Neuronal stem cell (in vitro differentiated cells): Measurements from ENCODE around the gene ARHGAP25.

Experiments
- DNase-seq: peaks from one replicate; pipeline ENCODE4 v3.0.0-alpha.2; 2013; ENCODE audit warnings: low spot score
- H2AFZ ChIP-seq: one replicate; pipeline ENCODE4 v1.6.1; 2013; ENCODE audit warnings: mild to moderate bottlenecking, low read length, inconsistent platforms
- H2AK5ac ChIP-seq: 2 replicates; pipeline ENCODE4 v1.6.1; 2013; ENCODE audit warnings: low read depth, mild to moderate bottlenecking, inconsistent platforms, low read length, moderate library complexity, mixed read lengths
- H2BK120ac ChIP-seq: 2 replicates; pipeline ENCODE4 v1.6.1; 2013; ENCODE audit warnings: low read depth, mild to moderate bottlenecking, inconsistent platforms, low read length, moderate library complexity, mixed read lengths
- H2BK12ac ChIP-seq: one replicate; pipeline ENCODE4 v1.6.1; 2013; ENCODE audit warnings: low read length, inconsistent platforms
- H2BK15ac ChIP-seq: 2 replicates; pipeline ENCODE4 v1.6.1; 2013; ENCODE audit warnings: mild to moderate bottlenecking, low read length, inconsistent platforms, mixed read lengths
- H2BK5ac ChIP-seq: one replicate; pipeline ENCODE4 v1.6.1; 2013; ENCODE audit warnings: inconsistent platforms, mild to moderate bottlenecking, low read length, moderate library complexity
- H3K14ac ChIP-seq: one replicate; pipeline ENCODE4 v1.6.1; 2013; ENCODE audit warnings: low read length, inconsistent platforms
- H3K18ac ChIP-seq: 2 replicates; pipeline ENCODE4 v1.6.1; 2013; ENCODE audit warnings: low read length, inconsistent platforms
- H3K23ac ChIP-seq: 2 replicates; pipeline ENCODE4 v1.6.1; 2013; ENCODE audit warnings: low read depth, mild to moderate bottlenecking, mixed read lengths, low read length, inconsistent platforms; ENCODE audit not compliant: poor library complexity
- H3K27ac ChIP-seq: replicated peaks from 3 replicates; pipeline ENCODE4 v1.5.1; 2013; ENCODE audit warnings: low read length, inconsistent platforms
- H3K27me3 ChIP-seq, 3 experiments: 2 replicates each; pipeline ENCODE4 v1.6.1; 2013; ENCODE audit warnings: low read length in 3 of 3, mild to moderate bottlenecking in 2 of 3, inconsistent platforms in 1 of 3, low read depth in 1 of 3, mixed read lengths in 1 of 3, moderate library complexity in 1 of 3; ENCODE audit not compliant: control insufficient read depth in 3 of 3, insufficient read depth in 3 of 3
- H3K36me3 ChIP-seq, 2 donors: replicated peaks in 1 of 2; 2 replicates each; pipeline ENCODE4 v1.6.1; 2013; ENCODE audit warnings: low read length in 2 of 2; ENCODE audit not compliant: control insufficient read depth in 2 of 2, insufficient read depth in 2 of 2
- H3K4ac ChIP-seq: 2 replicates; pipeline ENCODE4 v1.6.1; 2013; ENCODE audit warnings: inconsistent platforms, mild to moderate bottlenecking, low read length, moderate library complexity
- H3K4me1 ChIP-seq, 2 donors: 1 replicate in 1 of 2; 2 replicates in 1 of 2; pipeline ENCODE4 v1.6.1; 2013; ENCODE audit warnings: low read length in 2 of 2, low read depth in 1 of 2; ENCODE audit not compliant: control insufficient read depth in 2 of 2, insufficient read depth in 1 of 2
- H3K4me2 ChIP-seq: one replicate; pipeline ENCODE4 v1.6.1; 2013; ENCODE audit warnings: mild to moderate bottlenecking, low read length, inconsistent platforms; ENCODE audit not compliant: insufficient read depth, poor library complexity, severe bottlenecking
- H3K4me3 ChIP-seq, 2 donors: 2 replicates each; pipeline ENCODE4 v1.5.1; 2013; ENCODE audit warnings: low read length in 2 of 2, mild to moderate bottlenecking in 2 of 2, inconsistent platforms in 1 of 2, moderate library complexity in 1 of 2
- H3K79me1 ChIP-seq: one replicate; pipeline ENCODE4 v1.6.1; 2013; ENCODE audit warnings: low read depth, mild to moderate bottlenecking, inconsistent platforms, low read length, moderate library complexity
- H3K9ac ChIP-seq: one replicate; pipeline ENCODE4 v1.6.1; 2013; ENCODE audit warnings: mild to moderate bottlenecking, low read depth, low read length, inconsistent platforms; ENCODE audit not compliant: poor library complexity
- H3K9me3 ChIP-seq, 2 donors: replicated peaks in 1 of 2; 2 replicates each; pipeline versions ENCODE3 to v1.6.1; 2013; ENCODE audit warnings: low read length in 2 of 2, mild to moderate bottlenecking in 2 of 2, inconsistent platforms in 1 of 2, low read depth in 1 of 2, mixed read lengths in 1 of 2, moderate library complexity in 1 of 2; ENCODE audit not compliant: control insufficient read depth in 2 of 2, insufficient read depth in 1 of 2
- H4K8ac ChIP-seq: one replicate; pipeline ENCODE4 v1.6.1; 2013; ENCODE audit warnings: low read depth, mild to moderate bottlenecking, inconsistent platforms, low read length, moderate library complexity
- H4K91ac ChIP-seq: one replicate; pipeline ENCODE4 v1.6.1; 2013; ENCODE audit warnings: low read length, low read depth, mild to moderate bottlenecking, inconsistent platforms; ENCODE audit not compliant: poor library complexity
- WGBS, 2 donors: extraction: QIAGEN DNeasy Blood & Tissue Kit; methylation state at CpG; one replicate each; pipeline ENCODE4 v1.1.7; 2013; ENCODE audit warnings: missing lambda C conversion rate in 2 of 2, mixed read lengths in 1 of 2; ENCODE audit not compliant: insufficient read length in 2 of 2, insufficient replicate concordance in 1 of 2; ENCODE audit errors: extremely low coverage in 2 of 2; 5-methylcytosine and 5-hydroxymethylcytosine counted together

ARHGAP25 gene

DNA sequence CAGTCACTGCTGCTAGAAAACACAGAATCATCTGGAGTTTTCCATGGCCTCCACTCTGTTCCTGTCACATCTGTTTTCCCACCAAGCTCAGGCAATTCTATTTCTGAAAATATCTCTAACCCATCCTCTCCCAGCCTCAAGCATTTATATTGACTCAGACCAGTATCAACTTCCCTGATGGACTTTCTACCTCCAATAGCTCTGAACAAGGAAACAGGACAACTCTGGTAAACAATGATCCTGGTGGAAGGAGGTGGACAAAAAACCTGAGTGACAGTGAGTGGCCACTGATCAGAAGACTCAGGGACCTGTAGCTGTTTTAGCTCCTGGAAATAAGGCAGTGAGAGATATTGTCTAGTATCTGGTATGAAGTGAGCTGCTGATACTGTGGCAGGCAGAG lies 113.1 kb downstream of the ARHGAP25 start:
- no peak overlapping the region for H2BK12ac ChIP-seq
- H4K91ac ChIP-seq = no peak overlapping the region
- H3K4me2 ChIP-seq = no peak overlapping the region
- no peak overlapping the region for H3K27ac ChIP-seq
- H3K27me3 ChIP-seq = no peaks in the 10 kb centered on the region
- H2BK120ac ChIP-seq = no peak overlapping the region
- H3K4me1 ChIP-seq = no peaks in the 10 kb centered on the region
- H2BK5ac ChIP-seq = no peak overlapping the region
- H3K18ac ChIP-seq = no peak overlapping the region
- DNase-seq = no peak
- H3K14ac ChIP-seq = no peak overlapping the region
- no peaks in the 10 kb centered on the region for H3K36me3 ChIP-seq
- H3K9me3 ChIP-seq = no peaks in the 10 kb centered on the region
- H3K79me1 ChIP-seq = no peaks in the 10 kb centered on the region
- H3K9ac ChIP-seq = no peak overlapping the region
- no peak overlapping the region for H3K4ac ChIP-seq
- no peak overlapping the region for H3K23ac ChIP-seq
- H2BK15ac ChIP-seq = no peak overlapping the region
- no peak overlapping the region for H3K4me3 ChIP-seq
- no peak overlapping the region for H4K8ac ChIP-seq
- no peak overlapping the region for H2AFZ ChIP-seq
- H2AK5ac ChIP-seq = no peak overlapping the region

DNA sequence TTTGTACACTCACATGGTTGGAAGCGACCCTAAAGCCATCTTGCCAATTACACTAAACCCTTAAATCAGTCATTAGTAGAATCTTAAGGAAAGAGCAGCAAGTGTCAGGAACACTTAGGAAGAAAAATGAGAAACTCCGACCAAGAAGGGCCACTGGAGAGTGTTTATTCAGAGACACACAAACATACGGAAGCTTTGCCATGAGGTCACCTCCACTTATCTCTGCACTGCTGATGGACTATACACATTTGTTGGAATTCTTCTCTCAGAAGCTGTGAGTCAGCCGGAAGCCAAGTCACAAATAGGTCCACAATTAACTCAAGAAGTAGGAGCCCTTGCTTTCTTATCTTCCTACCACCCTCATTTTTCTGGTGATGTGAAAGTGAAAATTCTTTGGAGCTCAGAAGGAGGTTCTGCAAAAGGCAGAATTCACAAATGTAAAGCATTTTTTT lies 115.0 kb downstream of the ARHGAP25 start:
- WGBS, 2 donors = no CpG with 5 or more reads among the region's 4 CpGs
- H3K9me3 ChIP-seq = no peaks in the 10 kb centered on the region
- no peaks in the 10 kb centered on the region for H3K27me3 ChIP-seq
- H3K14ac ChIP-seq = no peak overlapping the region
- H3K4ac ChIP-seq = no peak overlapping the region
- DNase-seq = no peak
- no peak overlapping the region for H4K91ac ChIP-seq
- no peak overlapping the region for H2BK15ac ChIP-seq
- no peak overlapping the region for H2BK12ac ChIP-seq
- no peak overlapping the region for H3K9ac ChIP-seq
- H3K23ac ChIP-seq = no peak overlapping the region
- no peak overlapping the region for H3K4me2 ChIP-seq
- no peak overlapping the region for H2BK120ac ChIP-seq
- H3K4me1 ChIP-seq = no peaks in the 10 kb centered on the region
- H3K18ac ChIP-seq = no peak overlapping the region
- no peak overlapping the region for H3K4me3 ChIP-seq
- no peak overlapping the region for H2AK5ac ChIP-seq
- H3K27ac ChIP-seq = no peak overlapping the region
- no peak overlapping the region for H2AFZ ChIP-seq
- H4K8ac ChIP-seq = no peak overlapping the region
- no peaks in the 10 kb centered on the region for H3K79me1 ChIP-seq
- no peak overlapping the region for H2BK5ac ChIP-seq
- H3K36me3 ChIP-seq = no peaks in the 10 kb centered on the region

DNA sequence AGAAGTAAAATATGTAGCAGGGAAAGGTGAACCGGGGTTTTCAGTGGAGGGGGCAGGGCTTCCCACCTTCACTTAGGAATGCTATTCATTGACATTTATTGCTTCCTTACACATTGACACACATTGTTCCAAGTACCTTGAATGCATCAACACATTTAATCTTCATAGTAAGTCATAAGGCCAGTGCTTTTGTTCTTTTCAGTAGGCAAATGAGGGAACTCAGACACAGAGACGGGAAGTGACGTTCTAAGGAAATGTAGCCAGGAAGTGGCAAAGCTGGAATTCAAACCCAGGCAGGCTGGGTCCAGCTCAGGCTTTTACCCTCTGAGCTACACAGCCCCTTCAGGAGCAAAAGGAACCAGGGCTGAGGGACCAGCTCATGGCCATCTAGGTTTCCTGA lies 115.9 kb downstream of the ARHGAP25 start:
- Histone ChIP-seq H4K91ac (no peak overlapping the region), H3K18ac (no peak overlapping the region), H3K4me3 (no peak overlapping the region), H3K9me3 (no peaks in the 10 kb centered on the region), H3K4ac (no peak overlapping the region), H2BK12ac (no peak overlapping the region), H3K79me1 (no peaks in the 10 kb centered on the region), H3K4me1 (no peaks in the 10 kb centered on the region), H3K27me3 (no peaks in the 10 kb centered on the region), H2BK120ac (no peak overlapping the region), H3K14ac (no peak overlapping the region), H2BK5ac (no peak overlapping the region), H3K23ac (no peak overlapping the region), H3K4me2 (no peak overlapping the region), H2AFZ (no peak overlapping the region), H2AK5ac (no peak overlapping the region), H4K8ac (no peak overlapping the region), H2BK15ac (no peak overlapping the region), H3K36me3 (no peaks in the 10 kb centered on the region), H3K27ac (no peak overlapping the region), H3K9ac (no peak overlapping the region)
- no CpG with 5 or more reads among the region's 3 CpGs for WGBS, 2 donors
- DNase-seq = no peak

DNA sequence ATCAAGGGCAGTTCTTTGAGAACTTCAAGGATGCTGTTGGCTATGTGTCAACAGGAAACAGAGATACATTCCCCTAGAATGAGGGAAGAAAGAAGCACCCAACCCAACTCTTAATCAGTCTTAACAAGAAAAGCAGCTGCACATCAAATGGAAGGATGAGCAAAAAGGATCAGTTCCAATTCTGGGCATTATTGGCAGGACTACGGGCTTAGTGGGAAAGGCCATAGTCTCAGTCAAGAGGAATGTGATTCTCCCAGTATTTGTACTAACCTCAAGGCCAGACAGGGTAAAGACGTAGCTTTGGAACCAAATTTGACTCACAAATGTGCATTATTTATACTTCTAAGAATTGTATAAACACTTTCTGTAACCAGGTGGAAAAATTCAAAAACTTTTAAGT lies 118.4 kb downstream of the ARHGAP25 start:
- no CpG with 5 or more reads among the region's 2 CpGs for WGBS, 2 donors
- H3K23ac ChIP-seq = no peak overlapping the region
- H2BK15ac ChIP-seq = no peak overlapping the region
- no peak overlapping the region for H3K4me2 ChIP-seq
- H3K27me3 ChIP-seq = no peaks in the 10 kb centered on the region
- H3K4ac ChIP-seq = no peak overlapping the region
- no peaks in the 10 kb centered on the region for H3K36me3 ChIP-seq
- no peak overlapping the region for H4K8ac ChIP-seq
- H2BK120ac ChIP-seq = no peak overlapping the region
- H2BK12ac ChIP-seq = no peak overlapping the region
- H3K9me3 ChIP-seq = no peaks in the 10 kb centered on the region
- H3K27ac ChIP-seq = no peak overlapping the region
- no peak overlapping the region for H3K4me3 ChIP-seq
- H2AFZ ChIP-seq = no peak overlapping the region
- no peak for DNase-seq
- H3K79me1 ChIP-seq = no peaks in the 10 kb centered on the region
- H3K14ac ChIP-seq = no peak overlapping the region
- H4K91ac ChIP-seq = no peak overlapping the region
- no peak overlapping the region for H2AK5ac ChIP-seq
- H3K18ac ChIP-seq = no peak overlapping the region
- H3K9ac ChIP-seq = no peak overlapping the region
- H3K4me1 ChIP-seq = no peaks in the 10 kb centered on the region
- H2BK5ac ChIP-seq = no peak overlapping the region
